Choroid plexus epithelial cell (primary cell): ENCODE measurements around the gene CNIH3.

Experiments
- DNase-seq: peaks from one replicate; pipeline ENCODE4 v3.0.0-alpha.2; 2010; ENCODE audit warnings: low read depth
- H3K4me3 ChIP-seq: 2 replicates; pipeline ENCODE4 v1.5.1; 2011; ENCODE audit warnings: low read depth, mild to moderate bottlenecking, control low read depth, low read length, moderate library complexity
- CTCF ChIP-seq: conservative IDR thresholded peaks from 2 replicates; pipeline ENCODE4 v1.5.1; 2011; ENCODE audit warnings: low read depth, mild to moderate bottlenecking, control low read depth, inconsistent platforms, low read length, moderate library complexity

CNIH3 gene

GRCh38 chr1:224594851-224595250 lies 21.3 kb upstream of the CNIH3 start:
- H3K4me3 ChIP-seq, result no peak overlapping the region
- TF ChIP-seq CTCF, result no peak
- peak; percentile 16 for DNase-seq

GRCh38 chr1:224605482-224606181 lies 10.5 kb upstream of the CNIH3 start:
- no peak for DNase-seq
- no peak overlapping the region for H3K4me3 ChIP-seq
- TF ChIP-seq CTCF, result no peak

- no peak for DNase-seq
- no peak overlapping the region for H3K4me3 ChIP-seq
- TF ChIP-seq CTCF, result no peak
Measured at GRCh38 chr1:224607188-224608148, 8.6 kb upstream of the CNIH3 start.

- no peak for TF ChIP-seq CTCF
- no peak for DNase-seq
- no peak overlapping the region for H3K4me3 ChIP-seq
Measured at GRCh38 chr1:224609333-224609732, 6.8 kb upstream of the CNIH3 start.

- no peak overlapping the region for H3K4me3 ChIP-seq
- TF ChIP-seq CTCF, result no peak
- no peak for DNase-seq
Measured at GRCh38 chr1:224612246-224612645, 3.9 kb upstream of the CNIH3 start.

- DNase-seq, result no peak
- H3K4me3 ChIP-seq, result no peak overlapping the region
- TF ChIP-seq CTCF, result no peak
Measured at GRCh38 chr1:224613486-224613885, 2.6 kb upstream of the CNIH3 start.
